GM23248 (cell line): ENCODE measurements around the gene PNMA6A.

Experiments used
- EZH2 ChIP-seq: fragments of 200-600 bp; sonication (generic); IDR thresholded peaks from 2 replicates; pipeline ENCODE4 v1.6.1; 2018; ENCODE audit warnings: antibody characterized with exemption, mild to moderate bottlenecking; ENCODE audit not compliant: insufficient read depth, poor library complexity, severe bottlenecking
- EZH2phosphoT487 ChIP-seq: fragments of 200-600 bp; sonication (generic); IDR thresholded peaks from 2 replicates; pipeline ENCODE4 v1.6.1; 2018; ENCODE audit warnings: antibody characterized with exemption, moderate library complexity, mild to moderate bottlenecking, low read depth; ENCODE audit not compliant: insufficient read depth

- no peak for TF ChIP-seq EZH2phosphoT487
- no peak for TF ChIP-seq EZH2
These were observed 3.1 kb downstream of the PNMA6A start for GRCh38 chrX:153075366-153075765.
